Measurements from ENCODE around the gene TLR5.

Gene TLR5

DNA sequence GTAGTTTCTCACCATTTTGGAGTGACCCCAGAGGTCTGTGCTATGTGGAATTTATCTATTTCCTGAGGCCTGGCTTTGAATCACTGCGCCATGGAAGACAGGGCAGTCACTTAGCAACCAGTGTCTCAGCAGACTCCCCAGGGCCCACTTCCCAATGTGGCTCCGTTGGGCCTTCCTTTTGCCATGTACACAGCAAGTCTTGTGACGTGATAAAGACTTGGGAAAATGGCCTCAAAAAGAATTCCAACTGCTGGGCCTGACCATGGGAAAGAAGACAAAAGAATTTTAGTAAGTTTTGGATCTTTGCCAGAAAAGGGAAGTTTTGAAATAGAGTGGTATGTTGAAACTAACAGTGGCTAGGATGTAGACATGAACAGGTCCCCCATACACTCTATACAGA is 36.2 kb downstream of the TLR5 start:
- no peak for DNase-seq

GRCh38 chr1:223105568-223105967 is 37.5 kb downstream of the TLR5 start:
- DNase-seq: no peak

DNA sequence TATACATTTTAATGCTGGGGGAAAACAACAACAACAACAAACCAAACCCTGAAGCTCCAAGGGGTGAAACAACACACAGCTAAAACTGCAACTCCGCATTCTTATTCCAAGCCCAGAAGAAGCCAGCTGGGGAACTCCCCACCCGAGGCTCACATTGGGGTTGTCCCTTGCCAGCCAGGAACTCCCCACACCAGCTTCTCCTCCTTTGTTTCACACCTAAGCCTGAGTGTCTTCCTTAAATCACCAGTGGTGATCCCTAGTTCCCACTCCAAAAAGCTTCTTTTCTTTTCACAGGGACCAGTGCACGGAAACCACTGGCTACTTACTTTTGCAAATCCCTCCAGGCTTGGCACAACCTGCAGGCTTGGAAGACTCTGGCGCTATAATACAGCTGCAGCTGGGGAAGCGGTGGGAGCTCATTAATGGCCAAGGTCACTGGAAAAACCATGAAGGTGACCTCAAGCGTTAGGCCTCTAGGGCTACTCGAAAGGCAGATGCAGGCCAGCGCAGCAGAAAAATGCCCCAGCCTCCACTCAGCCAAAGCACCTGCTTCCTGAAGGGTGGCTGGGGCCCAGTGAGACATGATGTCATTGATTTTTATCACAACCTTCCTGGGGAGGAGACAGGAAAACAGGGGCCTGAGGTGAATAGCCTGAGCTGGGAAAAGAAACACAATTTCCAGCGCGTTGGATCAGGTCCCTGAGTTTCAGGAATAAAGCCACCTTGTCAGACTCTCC is 40.1 kb downstream of the TLR5 start:
- DNase-seq: no peak

DNA sequence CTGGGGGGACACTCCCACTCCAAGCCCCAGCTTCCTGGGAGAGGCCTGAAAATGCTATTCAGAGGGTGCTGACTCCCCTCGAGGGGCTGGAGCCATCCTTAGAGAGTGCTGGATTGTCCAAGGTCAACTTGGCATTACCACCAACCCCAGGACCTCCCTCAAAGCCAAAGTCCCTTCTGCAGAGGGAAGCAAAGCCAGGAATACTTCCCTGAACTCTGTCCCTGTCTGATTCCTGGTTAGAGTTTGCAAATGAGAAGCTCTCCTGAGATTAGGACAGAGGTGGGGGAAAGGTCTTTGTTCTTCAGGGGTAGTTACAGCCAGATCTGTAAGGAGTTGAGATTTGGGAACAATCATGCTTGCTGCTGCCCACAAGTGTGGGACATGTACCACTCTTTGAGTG is 45.3 kb downstream of the TLR5 start:
- DNase-seq: no peak

GRCh38 chr1:223095870-223096269 is 47.2 kb downstream of the TLR5 start:
- no peak for DNase-seq

- DNase-seq: no peak
Observed at GRCh38 chr1:223091896-223092295, 51.2 kb downstream of the TLR5 start.

GRCh38 chr1:223089250-223089649 is 53.8 kb downstream of the TLR5 start:
- no peak for DNase-seq

DNA sequence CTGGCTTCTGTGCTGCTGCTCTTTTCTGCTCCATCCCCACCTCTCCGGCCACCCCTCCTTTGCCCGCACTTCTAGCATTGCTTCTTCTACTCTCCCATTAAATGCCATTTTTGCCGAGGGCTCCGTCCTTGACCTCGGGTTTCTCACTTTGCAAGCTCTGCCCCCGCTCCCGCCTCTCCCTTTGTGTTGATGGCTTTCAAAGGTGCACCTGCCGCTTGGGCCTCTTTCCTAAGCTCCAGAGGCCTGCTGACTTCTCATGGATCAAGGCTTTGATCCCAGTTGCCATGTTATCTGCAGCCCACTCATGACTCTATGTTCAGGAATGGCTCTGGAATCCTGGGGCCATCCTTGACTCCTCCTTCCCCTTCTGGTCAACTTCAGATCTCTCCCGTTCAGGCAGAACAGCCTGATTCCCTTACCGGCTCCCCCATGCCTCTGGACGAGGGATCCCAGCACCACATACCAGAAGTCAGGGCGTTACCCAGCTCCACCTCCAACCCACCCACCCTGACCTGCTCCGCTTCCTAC is 54.3 kb downstream of the TLR5 start:
- no peak for DNase-seq

GRCh38 chr1:223087291-223088255 is 55.5 kb downstream of the TLR5 start:
- no peak for DNase-seq

DNA sequence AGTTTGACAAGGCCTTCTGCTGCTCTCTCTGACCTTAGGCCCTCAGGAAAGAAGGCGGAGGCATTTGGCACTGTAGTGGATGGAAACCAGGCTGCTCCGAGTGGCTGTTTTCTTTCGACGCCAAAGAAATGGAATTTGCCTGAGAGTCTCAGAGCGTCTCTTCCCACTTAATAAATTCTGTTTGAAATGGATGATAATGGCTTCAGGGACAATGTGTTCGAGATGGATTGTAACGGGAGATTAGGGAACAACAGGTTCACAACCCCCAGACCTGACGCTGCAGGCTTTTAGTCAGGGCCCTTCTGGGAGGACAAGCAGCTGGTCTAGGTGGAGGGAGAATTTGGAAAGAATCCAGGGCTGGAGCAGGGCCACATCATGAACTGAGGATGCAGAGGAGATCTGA is 58.6 kb downstream of the TLR5 start:
- no peak for DNase-seq

- DNase-seq: no peak
Observed at GRCh38 chr1:223083831-223084230, 59.2 kb downstream of the TLR5 start.

GRCh38 chr1:223082914-223083313 is 60.1 kb downstream of the TLR5 start:
- DNase-seq: no peak

GRCh38 chr1:223081181-223081994 is 61.7 kb downstream of the TLR5 start:
- DNase-seq: peak; percentile 46

GRCh38 chr1:223079498-223079897 is 63.5 kb downstream of the TLR5 start:
- DNase-seq: no peak

- no peak for DNase-seq
Observed at GRCh38 chr1:223077247-223077833, 65.7 kb downstream of the TLR5 start.

GRCh38 chr1:223076362-223076761 is 66.7 kb downstream of the TLR5 start:
- DNase-seq: no peak

GRCh38 chr1:223075834-223076233 is 67.2 kb downstream of the TLR5 start:
- DNase-seq: no peak

DNA sequence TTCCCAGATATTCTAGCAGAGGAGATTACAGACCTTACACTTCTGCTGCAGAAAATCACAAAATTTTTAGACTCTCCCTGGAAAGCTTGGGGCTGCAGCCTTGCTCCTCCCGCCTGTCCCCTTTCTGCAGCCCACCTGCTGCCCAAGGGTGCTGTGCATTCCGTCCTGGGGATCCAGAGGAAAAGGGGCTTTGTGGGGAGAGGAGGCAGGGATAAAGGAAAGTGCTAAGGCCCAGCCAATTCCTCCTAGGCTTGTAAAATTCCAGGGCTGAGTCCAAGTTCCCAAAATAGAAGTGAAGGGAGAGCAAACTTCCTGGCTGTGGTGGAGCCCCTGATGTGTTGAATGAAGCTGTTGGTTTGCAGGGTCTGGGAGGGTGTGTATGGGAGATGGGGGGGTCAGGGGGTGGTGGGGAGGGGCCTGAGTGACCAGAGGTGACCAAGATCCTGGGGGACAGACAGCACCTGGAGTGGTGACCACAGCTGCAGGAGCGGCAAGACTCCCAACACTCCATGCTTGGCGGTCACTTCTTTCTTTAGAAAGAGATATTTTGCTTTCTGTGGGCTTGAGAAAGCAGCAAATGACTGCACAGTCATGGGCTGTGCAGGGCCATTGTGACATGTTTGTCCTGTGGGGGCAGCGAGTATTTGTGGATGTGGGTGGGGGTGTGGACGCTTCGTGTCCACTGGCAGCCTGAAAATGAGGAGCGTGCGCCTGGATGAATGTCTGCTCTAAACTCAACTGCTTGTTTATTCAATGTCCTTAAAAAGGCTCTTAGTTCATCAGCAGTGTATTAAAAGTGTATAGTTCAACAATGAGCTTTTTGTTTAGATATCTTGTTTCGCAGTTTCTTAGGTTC is 68.4 kb downstream of the TLR5 start:
- DNase-seq: no peak

- DNase-seq: no peak
Observed at GRCh38 chr1:223068900-223069665, 74.0 kb downstream of the TLR5 start.

DNA sequence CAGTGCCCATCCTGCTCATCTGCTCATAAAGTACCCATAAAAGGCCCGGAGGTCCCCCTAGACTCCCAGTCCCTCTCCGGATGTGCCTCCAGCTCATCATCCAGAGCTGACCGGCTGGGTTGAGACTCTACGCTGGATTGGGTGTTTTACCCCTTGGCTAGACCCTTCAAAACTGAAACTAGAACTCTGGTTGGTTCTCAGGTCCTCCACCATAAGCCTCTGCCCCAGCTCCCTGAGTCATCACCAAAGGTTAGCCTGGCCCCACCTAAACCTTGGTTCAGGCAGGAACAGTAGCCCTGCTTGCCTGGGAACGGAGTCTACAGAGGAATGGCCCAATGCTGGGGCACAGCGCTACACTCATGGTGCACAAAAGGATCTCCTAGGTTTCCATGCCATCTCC is 75.1 kb downstream of the TLR5 start:
- no peak for DNase-seq

GRCh38 chr1:223066415-223066814 is 76.6 kb downstream of the TLR5 start:
- DNase-seq: no peak
